Stomach (tissue), 9 donors: ENCODE results near the gene REG3A. TPM values are rescaled to one million over a fixed set of nuclear protein-coding genes. Genes with fewer than 3 reads are reported as not detected.
A peak's percentile ranks its signal among the peaks of the same experiment; 100 is the strongest.

ENCODE experiments used
- DNase-seq, 2 donors: peaks; one replicate each; pipeline versions ENCODE4 v3.0.0 to v3.0.0-alpha.2; 2013 to 2019
- H3K27ac ChIP-seq, 5 donors: fragments of 200-600 bp in 4 of 5; sonication (generic) in 4 of 5; one replicate each; pipeline ENCODE4 v1.5.1; 2013 to 2019; ENCODE audit warnings: mild to moderate bottlenecking in 1 of 5, moderate library complexity in 1 of 5
- H3K27me3 ChIP-seq, 3 donors: fragments of 200-600 bp; sonication (generic); one replicate each; pipeline ENCODE4 v1.5.1; 2017 to 2019; ENCODE audit warnings: mixed run types in 1 of 3
- H3K36me3 ChIP-seq, 4 donors: fragments of 200-600 bp; sonication (generic); 1 replicate in 3 of 4; 2 replicates in 1 of 4; pipeline ENCODE4 v1.5.1; 2016 to 2019
- H3K4me1 ChIP-seq, 4 donors: fragments of 200-600 bp; sonication (generic); one replicate each; pipeline ENCODE4 v1.5.1; 2016 to 2019
- H3K4me3 ChIP-seq, 4 donors: fragments of 200-600 bp; sonication (generic) in 3 of 4; one replicate each; pipeline ENCODE4 v1.5.1; 2016 to 2019; ENCODE audit warnings: mild to moderate bottlenecking in 1 of 4
- H3K9me3 ChIP-seq, 4 donors: fragments of 200-600 bp; sonication (generic); one replicate each; pipeline ENCODE4 v1.5.1; 2016 to 2019
- CTCF ChIP-seq, 7 experiments: fragments of 450-650 bp in 4 of 7; fragments of 200-600 bp in 3 of 7; sonication (generic) in 3 of 7; IDR thresholded peaks; one replicate each; pipeline ENCODE4 v1.5.1; 2016 to 2019; ENCODE audit warnings: antibody characterized with exemption in 7 of 7, control low read depth in 2 of 7, mild to moderate bottlenecking in 1 of 7
- EP300 ChIP-seq: sonication (generic); formaldehyde crosslinking; IDR thresholded peaks from one replicate; pipeline ENCODE4 v1.6.1; 2017; ENCODE audit warnings: antibody characterized with exemption
- POLR2A ChIP-seq, 4 donors: fragments of 450-650 bp; IDR thresholded peaks; one replicate each; pipeline ENCODE4 v1.6.1; 2016; ENCODE audit warnings: antibody characterized with exemption in 4 of 4, control low read depth in 2 of 4, mild to moderate bottlenecking in 1 of 4, moderate library complexity in 1 of 4
- POLR2AphosphoS5 ChIP-seq, 3 donors: sonication (generic); formaldehyde crosslinking; IDR thresholded peaks; one replicate each; pipeline ENCODE4 v1.6.1; 2016; ENCODE audit warnings: antibody characterized with exemption in 3 of 3
- WGBS, 5 donors: extraction: QIAGEN DNeasy Blood & Tissue Kit in 3 of 5; methylation state at CpG; one replicate each; pipeline versions ENCODE4 v1.1.5 to v1.1.7; 2013 to 2018; 5-methylcytosine and 5-hydroxymethylcytosine counted together
- intact Hi-C: fragments of 100-400 bp; cut with DNase I; formaldehyde crosslinking; loops from one replicate; pipeline ENCODE4 v1.15.1; 2023; ENCODE audit warnings: low total_unique reads
- polyA plus RNA-seq, 3 donors: library from polyadenylated mRNA; stranded (reverse); fragments of 200-250 nt; gene quantifications; one replicate each; pipeline ENCODE4 v1.2.3, GENCODE V29; 2013
- total RNA-seq, 5 donors: library from RNA; depleted of rRNA; stranded (reverse); fragments of >200 nt; gene quantifications; one replicate each; pipeline versions ENCODE4 v1.1.0 to v1.2.3, GENCODE V29; 2014 to 2016
- donor health status: healthy with polysubstance abuse.
- donor health status: Bipolar disorder and iron deficiency.
- donor health status: healthy.

Gene REG3A
- total and polyA plus RNA-seq, 8 donors = 3.1 to 381 (median 41.6) TPM; not detected in 2

GRCh38 chr2:79114797-79115494 is 44.6 kb downstream of the REG3A start:
- TF ChIP-seq POLR2A (IDR thresholded peaks at IDR 0.05) (no peak), CTCF (IDR thresholded peaks at IDR 0.05) (no peak), EP300 (no peak), POLR2AphosphoS5 (IDR thresholded peaks at IDR 0.05) (no peak)
- H3K9me3 ChIP-seq = no peaks in the 10 kb centered on the region
- no peaks in the 10 kb centered on the region for H3K27me3 ChIP-seq
- no peak overlapping the region for H3K27ac ChIP-seq
- intact Hi-C loops = no loop called here
- H3K4me1 ChIP-seq = peaks cover 0 to 3% (median 0%) of the 10 kb centered on the region in 4 donors
- no peaks in the 10 kb centered on the region for H3K36me3 ChIP-seq
- no peak overlapping the region for H3K4me3 ChIP-seq
- peak in 1 of 2 donors; percentile 21 for DNase-seq
- 71 to 78% (median 74%) methylated on average over 3 of the region's 3 CpGs for WGBS, 5 donors

- TF ChIP-seq CTCF (IDR thresholded peaks at IDR 0.05) = no peak
- no peak for TF ChIP-seq POLR2A (IDR thresholded peaks at IDR 0.05)
- TF ChIP-seq EP300 = no peak
- no peak for TF ChIP-seq POLR2AphosphoS5 (IDR thresholded peaks at IDR 0.05)
- intact Hi-C loops = no loop called here
- DNase-seq = no peak
- Histone ChIP-seq H3K36me3 (no peaks in the 10 kb centered on the region), H3K9me3 (no peaks in the 10 kb centered on the region), H3K4me1 (no peaks in the 10 kb centered on the region), H3K27me3 (no peaks in the 10 kb centered on the region), H3K4me3 (no peak overlapping the region), H3K27ac (no peak overlapping the region)
- WGBS, 5 donors = 84 to 98% (median 91%) methylated on average over 3 of the region's 3 CpGs
Measured at GRCh38 chr2:79112269-79112668, 47.3 kb downstream of the REG3A start.

Other genes with a start within 250 kb of the REG3A start
- gene REG3G, start 134.1 kb downstream of the REG3A start, total RNA-seq = not detected
- 1 to 10 TPM in 1 of 3 donors, under 1 TPM in 1, not detected in 1; 0.40 to 6.9 TPM for gene REG3G, start 134.1 kb downstream of the REG3A start, polyA plus RNA-seq
- not detected for gene REG1B, start 71.8 kb downstream of the REG3A start, total RNA-seq
- gene REG1B, start 71.8 kb downstream of the REG3A start, polyA plus RNA-seq = 10 to 100 TPM in 1 of 3 donors, 1 to 10 TPM in 2; 1.7 to 52.9 (median 6.2) TPM
- 1,000 to 10,000 TPM in 1 of 5 donors, 100 to 1,000 TPM in 1, 10 to 100 TPM in 1, 1 to 10 TPM in 1, not detected in 1; 2.3 to 1,175 (median 170) TPM for gene REG1A, start 39.3 kb downstream of the REG3A start, total RNA-seq
- 1,000 to 10,000 TPM in 2 of 3 donors, 100 to 1,000 TPM in 1; 462 to 3,714 (median 1,155) TPM for gene REG1A, start 39.3 kb downstream of the REG3A start, polyA plus RNA-seq